SK-N-SH (cell line): ENCODE data around the gene CCDC141. TPM values are rescaled to one million over a fixed set of nuclear protein-coding genes. Genes with fewer than 3 reads are reported as not detected.

Experiments
- CTCF ChIA-PET: fragments of 300-600, 350-600 bp; formaldehyde crosslinking; extraction: SDS; loops from one replicate; lab custom pipeline; 2021; lab: Yijun Ruan, JAX
- POLR2A ChIA-PET: fragments of 350-600 bp; sonication (Branson Sonifier 250); formaldehyde crosslinking; extraction: SDS; loops from one replicate; lab custom pipeline; 2020; ENCODE audit warnings: antibody characterized with exemption, inconsistent platforms; lab: Yijun Ruan, JAX
- DNase-seq: peaks from one replicate; pipeline ENCODE4 v3.0.0; 2012
- H2AFZ ChIP-seq: fragments of 200-600 bp; sonication (generic); 2 replicates; pipeline ENCODE4 v1.8.1; 2016; ENCODE audit warnings: antibody characterized with exemption, mild to moderate bottlenecking, low read depth
- H3F3A ChIP-seq: fragments of 200-600 bp; sonication (generic); replicated peaks from 2 replicates; pipeline ENCODE3; 2016; ENCODE audit warnings: antibody characterized with exemption, mild to moderate bottlenecking; ENCODE audit not compliant: insufficient read depth
- H3K27ac ChIP-seq, 2 experiments: fragments of 200-500 bp in 1 of 2; fragments of 200-600 bp in 1 of 2; sonication (Bioruptor generic) in 1 of 2; sonication (generic), shearing (Covaris generic) in 1 of 2; 2 replicates each; pipeline versions ENCODE4 v1.5.1 to v1.6.1; 2014 to 2016; ENCODE audit warnings: low read depth in 2 of 2, inconsistent platforms in 1 of 2, low read length in 1 of 2, mild to moderate bottlenecking in 1 of 2, mixed read lengths in 1 of 2
- H3K27me3 ChIP-seq: fragments of 200-600 bp; sonication (generic), shearing (Covaris generic); 2 replicates; pipeline ENCODE4 v1.6.1; 2016; ENCODE audit warnings: mixed run types; ENCODE audit not compliant: insufficient read depth
- H3K36me3 ChIP-seq, 2 experiments: fragments of 200-500 bp in 1 of 2; fragments of 200-600 bp in 1 of 2; sonication (Bioruptor generic) in 1 of 2; sonication (generic) in 1 of 2; replicated peaks in 1 of 2; 2 replicates each; pipeline versions ENCODE3 to v1.5.1; 2014 to 2016; ENCODE audit warnings: low read length in 1 of 2, mild to moderate bottlenecking in 1 of 2; ENCODE audit not compliant: insufficient read depth in 2 of 2, control insufficient read depth in 1 of 2
- H3K4me1 ChIP-seq, 2 experiments: fragments of 200-500 bp in 1 of 2; fragments of 200-600 bp in 1 of 2; sonication (Bioruptor generic) in 1 of 2; sonication (generic), shearing (Covaris generic) in 1 of 2; 2 replicates each; pipeline versions ENCODE4 v1.5.1 to v1.6.1; 2014 to 2016; ENCODE audit warnings: low read depth in 1 of 2, low read length in 1 of 2, mixed run types in 1 of 2; ENCODE audit not compliant: insufficient read depth in 2 of 2, control insufficient read depth in 1 of 2
- H3K4me2 ChIP-seq: fragments of 200-600 bp; sonication (generic), shearing (Covaris generic); 2 replicates; pipeline ENCODE4 v1.6.1; 2017; ENCODE audit warnings: mixed run types
- H3K4me3 ChIP-seq, 2 experiments: fragments of 200-500 bp in 1 of 2; fragments of 200-600 bp in 1 of 2; sonication (Bioruptor generic) in 1 of 2; sonication (generic), shearing (Covaris generic) in 1 of 2; 2 replicates each; pipeline versions ENCODE4 v1.5.1 to v1.8.1; 2014 to 2016; ENCODE audit warnings: low read depth in 2 of 2, inconsistent platforms in 1 of 2, low read length in 1 of 2, mild to moderate bottlenecking in 1 of 2, mixed read lengths in 1 of 2, moderate library complexity in 1 of 2
- H3K79me2 ChIP-seq: fragments of 200-600 bp; sonication (generic); 2 replicates; pipeline ENCODE4 v1.8.1; 2017; ENCODE audit warnings: mild to moderate bottlenecking; ENCODE audit not compliant: insufficient read depth
- H3K9ac ChIP-seq: fragments of 200-600 bp; sonication (generic); 2 replicates; pipeline ENCODE4 v1.6.1; 2017; ENCODE audit warnings: mixed run types
- H3K9me2 ChIP-seq: fragments of 200-600 bp; sonication (generic); 2 replicates; pipeline ENCODE4 v1.6.1; 2017; ENCODE audit warnings: mixed run types
- H3K9me3 ChIP-seq: fragments of 200-600 bp; sonication (generic); 2 replicates; pipeline ENCODE4 v1.6.1; 2017; ENCODE audit warnings: mixed run types, mild to moderate bottlenecking, moderate library complexity
- H4K20me1 ChIP-seq: fragments of 200-600 bp; sonication (generic); 2 replicates; pipeline ENCODE4 v1.6.1; 2017; ENCODE audit warnings: mild to moderate bottlenecking, mixed run types; ENCODE audit not compliant: insufficient read depth
- EZH2phosphoT487 ChIP-seq: fragments of 200-600 bp; sonication (generic); IDR thresholded peaks from 2 replicates; pipeline ENCODE4 v1.6.1; 2017; ENCODE audit warnings: low read depth, mixed run types, mild to moderate bottlenecking, antibody characterized with exemption, moderate library complexity, borderline replicate concordance
- FOXJ3 ChIP-seq: sonication (generic); formaldehyde crosslinking; IDR thresholded peaks from 2 replicates; pipeline ENCODE4 v1.5.1; 2020; ENCODE audit warnings: mild to moderate bottlenecking, missing genetic modification reagents
- FOXM1 ChIP-seq: IDR thresholded peaks from 2 replicates; pipeline ENCODE4 v1.4.0; 2012; ENCODE audit warnings: low read depth, mild to moderate bottlenecking
- GABPA ChIP-seq: IDR thresholded peaks from 2 replicates; pipeline ENCODE4 v1.4.0; 2012; ENCODE audit warnings: low read depth, mild to moderate bottlenecking
- JUND ChIP-seq: IDR thresholded peaks from 2 replicates; pipeline ENCODE4 v1.4.0; 2012
- MAX ChIP-seq: IDR thresholded peaks from 2 replicates; pipeline ENCODE4 v1.4.0; 2012; ENCODE audit warnings: low read depth
- MEF2A ChIP-seq: IDR thresholded peaks from 2 replicates; pipeline ENCODE4 v1.4.0; 2012; ENCODE audit warnings: low read depth, borderline replicate concordance
- MXI1 ChIP-seq: IDR thresholded peaks from 2 replicates; pipeline ENCODE4 v1.6.1; 2012; ENCODE audit warnings: mild to moderate bottlenecking, low read depth, low read length, improper control_type of control experiment
- NFIC ChIP-seq: IDR thresholded peaks from 2 replicates; pipeline ENCODE4 v1.4.0; 2012; ENCODE audit warnings: borderline replicate concordance
- NRF1 ChIP-seq: IDR thresholded peaks from 2 replicates; pipeline ENCODE4 v1.6.1; 2012; ENCODE audit warnings: low read depth, mild to moderate bottlenecking, low read length
- REST ChIP-seq: IDR thresholded peaks from 2 replicates; pipeline ENCODE4 v1.6.1; 2012; ENCODE audit warnings: mild to moderate bottlenecking, low read depth, low read length, moderate library complexity
- SMC3 ChIP-seq: IDR thresholded peaks from 2 replicates; pipeline ENCODE4 v1.6.1; 2012; ENCODE audit warnings: low read depth, low read length, improper control_type of control experiment
- USF1 ChIP-seq: IDR thresholded peaks from 2 replicates; pipeline ENCODE4 v1.4.0; 2012; ENCODE audit warnings: low read depth, borderline replicate concordance
- ZBTB33 ChIP-seq: IDR thresholded peaks from 2 replicates; pipeline ENCODE4 v1.4.0; 2012; ENCODE audit warnings: low read depth, borderline replicate concordance
- WGBS: methylation state at CpG from one replicate; pipeline ENCODE4 v1.1.6; 2017; ENCODE audit warnings: low lambda C conversion rate; 5-methylcytosine and 5-hydroxymethylcytosine counted together
- polyA plus RNA-seq, 3 experiments: library from polyadenylated mRNA; depleted of rRNA; stranded (reverse); fragments of >200 nt; gene quantifications; 2 replicates each; pipeline ENCODE4 v1.2.3, GENCODE V29; 2012

CCDC141 gene
- polyA plus RNA-seq, 1 of the 3 experiments (the other 2 are of a cell fraction), result 0.02 TPM

- CTCF ChIA-PET, result interaction anchor here (0.9 to 1.7 kb wide), 2 partner anchors 19 to 29 kb away, joined by 3 to 6 read pairs; no protein-coding TSS in a partner anchor
- TF ChIP-seq ZBTB33 (no peak), FOXM1 (no peak), EZH2phosphoT487 (no peak), REST (no peak), SMC3 (no peak), GABPA (no peak), USF1 (no peak), MXI1 (no peak), JUND (no peak), MAX (no peak), MEF2A (no peak), NFIC (no peak), NRF1 (no peak), FOXJ3 (CRISPR knock-in tag) (no peak)
- TF ChIP-seq, all 33 proteins: peak for 0
- peaks cover 4 to 6% of the 10 kb centered on the region in 2 experiments; a peak in 3 of 4 replicates for H3K4me1 ChIP-seq
- no peak overlapping the region for H3K4me2 ChIP-seq
- 86% methylated on average over 5 of the region's 7 CpGs for WGBS
- POLR2A ChIA-PET, result no interaction called here
- H2AFZ ChIP-seq, result no peak overlapping the region
- no peak overlapping the region for H3K9ac ChIP-seq
- H3K9me2 ChIP-seq, result no peaks in the 10 kb centered on the region; the same call in 1 of the 2 replicates
- no peak overlapping the region for H3K4me3 ChIP-seq
- no peak overlapping the region for H3K27ac ChIP-seq
- peaks cover 6% of the 10 kb centered on the region; the same call in 1 of the 2 replicates for H3K9me3 ChIP-seq
- no peaks in the 10 kb centered on the region for H3K27me3 ChIP-seq
- DNase-seq, result no peak
- H4K20me1 ChIP-seq, result no peaks in the 10 kb centered on the region
- H3F3A ChIP-seq, result peaks cover 14% of the 10 kb centered on the region
- no peaks in the 10 kb centered on the region for H3K79me2 ChIP-seq
- H3K36me3 ChIP-seq, result no peaks in the 10 kb centered on the region
Measured at GRCh38 chr2:178824181-178824580, 225.8 kb downstream of the CCDC141 start.
